Measurements from ENCODE around the gene SERPINA6. TPM values are rescaled to one million over a fixed set of nuclear protein-coding genes. Genes with fewer than 3 reads are reported as not detected.
"Not testable (repeated sequence)": the region's sequence is repeated elsewhere in the genome, so short reads cannot be mapped to it uniquely, and the experiment has no call there.

Gene SERPINA6
- total RNA-seq = not detected

- no peaks in the 10 kb centered on the region for H3K9me3 Mint-ChIP-seq
Measured at GRCh38 chr14:94322648-94323570, at the start of gene SERPINA6. Gene SERPINA6 (minus strand): TSS chr14:94323336. CDS start chr14:94314648, 8,688 bp downstream.

GRCh38 chr14:94372021-94372605 is 49.0 kb upstream of the SERPINA6 start:
- Mint-ChIP-seq H3K36me3 (no peaks in the 10 kb centered on the region), H3K4me1 (ENCODE audit: low read depth in 2 of 2) (no peaks in the 10 kb centered on the region), H3K4me3 (no peak overlapping the region), H3K27me3 (peaks cover 0 to 8% of the 10 kb centered on the region in 2 donors), H3K27ac (no peak overlapping the region), H3K9me3 (no peaks in the 10 kb centered on the region)
- ATAC-seq = peak in 1 of 2 donors; percentile 22
- DNase-seq (ENCODE audit: low spot score) = no peak

More at GRCh38 chr14:94322648-94323570, at the start of gene SERPINA6:
- ATAC-seq (peak in 1 of 2 donors; percentile 53), DNase-seq (ENCODE audit: low spot score) (no peak)
- Mint-ChIP-seq H3K36me3 (no peaks in the 10 kb centered on the region), H3K27me3 (peaks cover 14 to 15% of the 10 kb centered on the region in 2 donors), H3K27ac (no peak within 1 kb of the TSS), H3K4me3 (no peak within 1 kb of the TSS), H3K4me1 (ENCODE audit: low read depth in 2 of 2) (no peaks in the 10 kb centered on the region)

- Mint-ChIP-seq H3K9me3 (no peaks in the 10 kb centered on the region), H3K4me1 (ENCODE audit: low read depth in 2 of 2) (no peaks in the 10 kb centered on the region), H3K36me3 (no peaks in the 10 kb centered on the region), H3K27ac (no peak overlapping the region), H3K27me3 (peaks cover 0 to 8% of the 10 kb centered on the region in 2 donors), H3K4me3 (no peak overlapping the region)
- DNase-seq (ENCODE audit: low spot score) (no peak), ATAC-seq (no peak)
Measured at GRCh38 chr14:94370524-94370910, 47.4 kb upstream of the SERPINA6 start.

GRCh38 chr14:94369766-94370523 is 46.8 kb upstream of the SERPINA6 start:
- H3K36me3 Mint-ChIP-seq; H3K27me3 Mint-ChIP-seq; H3K4me1 Mint-ChIP-seq (ENCODE audit: low read depth in 2 of 2); ATAC-seq; H3K27ac Mint-ChIP-seq; H3K4me3 Mint-ChIP-seq; H3K9me3 Mint-ChIP-seq: not testable (repeated sequence)
- DNase-seq (ENCODE audit: low spot score) = peak; percentile 57

- Mint-ChIP-seq H3K4me1 (ENCODE audit: low read depth in 2 of 2) (no peaks in the 10 kb centered on the region), H3K27me3 (peaks cover 0 to 8% of the 10 kb centered on the region in 2 donors), H3K9me3 (no peaks in the 10 kb centered on the region), H3K4me3 (no peak overlapping the region), H3K27ac (no peak overlapping the region), H3K36me3 (no peaks in the 10 kb centered on the region)
- DNase-seq (ENCODE audit: low spot score) = peak; percentile 39
- ATAC-seq = no peak
Measured at GRCh38 chr14:94368956-94369355, 45.8 kb upstream of the SERPINA6 start.

- Mint-ChIP-seq H3K4me3 (no peak overlapping the region), H3K36me3 (no peaks in the 10 kb centered on the region), H3K9me3 (no peaks in the 10 kb centered on the region), H3K27ac (no peak overlapping the region), H3K4me1 (ENCODE audit: low read depth in 2 of 2) (no peaks in the 10 kb centered on the region), H3K27me3 (peaks cover 0 to 8% of the 10 kb centered on the region in 2 donors)
- ATAC-seq (no peak), DNase-seq (ENCODE audit: low spot score) (peak; percentile 28)
Measured at GRCh38 chr14:94368243-94368590, 45.1 kb upstream of the SERPINA6 start.

- Mint-ChIP-seq H3K4me1 (ENCODE audit: low read depth in 2 of 2) (no peaks in the 10 kb centered on the region), H3K36me3 (no peaks in the 10 kb centered on the region), H3K9me3 (no peaks in the 10 kb centered on the region), H3K4me3 (no peak overlapping the region), H3K27ac (no peak overlapping the region), H3K27me3 (peaks cover 5 to 10% of the 10 kb centered on the region in 2 donors)
- peak; percentile 22 for DNase-seq (ENCODE audit: low spot score)
- ATAC-seq = no peak
Measured at GRCh38 chr14:94367347-94368242, 44.5 kb upstream of the SERPINA6 start.

- Mint-ChIP-seq H3K4me1 (ENCODE audit: low read depth in 2 of 2) (no peaks in the 10 kb centered on the region), H3K27ac (no peak within 1 kb of the TSS), H3K4me3 (no peak within 1 kb of the TSS), H3K27me3 (peaks cover 8 to 9% of the 10 kb centered on the region in 2 donors), H3K36me3 (no peaks in the 10 kb centered on the region), H3K9me3 (no peaks in the 10 kb centered on the region)
- ATAC-seq = no peak
- DNase-seq (ENCODE audit: low spot score) = peak; percentile 25
Measured at GRCh38 chr14:94366146-94366915, 43.2 kb upstream of the SERPINA6 start, which contains the start of gene SERPINA2. Gene SERPINA2 (minus strand): TSS chr14:94366698.

- no peaks in the 10 kb centered on the region for H3K4me1 Mint-ChIP-seq (ENCODE audit: low read depth in 2 of 2)
- H3K27me3 Mint-ChIP-seq = peaks cover 12 to 14% of the 10 kb centered on the region in 2 donors
- no peak overlapping the region for H3K4me3 Mint-ChIP-seq
- no peak overlapping the region for H3K27ac Mint-ChIP-seq
- ATAC-seq (no peak), DNase-seq (ENCODE audit: low spot score) (no peak)
- H3K9me3 Mint-ChIP-seq = no peaks in the 10 kb centered on the region
- no peaks in the 10 kb centered on the region for H3K36me3 Mint-ChIP-seq
Measured at GRCh38 chr14:94365624-94366023, 42.5 kb upstream of the SERPINA6 start.

GRCh38 chr14:94364964-94365363 is 41.8 kb upstream of the SERPINA6 start:
- DNase-seq (ENCODE audit: low spot score) (no peak), ATAC-seq (no peak)
- Mint-ChIP-seq H3K27me3 (peaks cover 15 to 19% of the 10 kb centered on the region in 2 donors), H3K4me1 (ENCODE audit: low read depth in 2 of 2) (no peaks in the 10 kb centered on the region), H3K4me3 (no peak overlapping the region), H3K27ac (no peak overlapping the region), H3K36me3 (no peaks in the 10 kb centered on the region), H3K9me3 (no peaks in the 10 kb centered on the region)

- no peaks in the 10 kb centered on the region for H3K36me3 Mint-ChIP-seq
- H3K27ac Mint-ChIP-seq = no peak overlapping the region
- H3K4me3 Mint-ChIP-seq = no peak overlapping the region
- no peaks in the 10 kb centered on the region for H3K4me1 Mint-ChIP-seq (ENCODE audit: low read depth in 2 of 2)
- H3K9me3 Mint-ChIP-seq = no peaks in the 10 kb centered on the region
- H3K27me3 Mint-ChIP-seq = peaks cover 15 to 26% of the 10 kb centered on the region in 2 donors
- DNase-seq (ENCODE audit: low spot score) = no peak
- no peak for ATAC-seq
Measured at GRCh38 chr14:94364037-94364436, 40.9 kb upstream of the SERPINA6 start.

- H3K27ac Mint-ChIP-seq = no peak overlapping the region
- H3K36me3 Mint-ChIP-seq = no peaks in the 10 kb centered on the region
- H3K9me3 Mint-ChIP-seq = no peaks in the 10 kb centered on the region
- peaks cover 10 to 26% of the 10 kb centered on the region in 2 donors for H3K27me3 Mint-ChIP-seq
- ATAC-seq = no peak
- no peak overlapping the region for H3K4me3 Mint-ChIP-seq
- no peaks in the 10 kb centered on the region for H3K4me1 Mint-ChIP-seq (ENCODE audit: low read depth in 2 of 2)
- no peak for DNase-seq (ENCODE audit: low spot score)
Measured at GRCh38 chr14:94363151-94363624, 40.1 kb upstream of the SERPINA6 start.
